NCI-H1694 treated with DMSO at 0.1 percent for 48 hours (cell line): ENCODE data around the gene VPS45.
A peak's percentile ranks its signal among the peaks of the same experiment; 100 is the strongest.

Experiments
- DNase-seq: peaks from one replicate; lab custom pipeline; 2025; lab: John Stamatoyannopoulos, UW

VPS45 gene

GRCh38 chr1:150072959-150073358, 5.4 kb downstream of the VPS45 start:
- DNase-seq = peak; percentile 74

DNA sequence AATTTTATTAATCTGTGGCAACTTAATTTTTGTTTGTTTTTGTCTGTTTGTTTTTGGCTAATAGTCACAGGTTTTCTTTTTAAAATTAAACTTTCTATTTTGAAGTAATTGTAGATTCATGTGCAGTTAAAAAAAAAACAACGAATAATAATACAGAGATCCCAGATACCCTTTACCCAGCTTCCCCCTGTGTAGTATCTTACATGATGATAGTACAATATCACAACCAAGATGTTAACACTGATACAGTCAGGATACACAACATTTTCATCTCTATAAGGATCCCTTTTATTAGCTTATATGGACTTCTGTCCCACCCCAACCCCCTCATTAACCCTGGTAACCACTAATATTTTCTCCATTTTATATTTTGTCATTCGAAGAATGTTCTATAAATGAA, 5.9 kb downstream of the VPS45 start:
- DNase-seq = no peak

GRCh38 chr1:150076066-150076465, 8.5 kb downstream of the VPS45 start:
- no peak for DNase-seq

- no peak for DNase-seq
Observed at GRCh38 chr1:150076985-150077384, 9.4 kb downstream of the VPS45 start.

DNA sequence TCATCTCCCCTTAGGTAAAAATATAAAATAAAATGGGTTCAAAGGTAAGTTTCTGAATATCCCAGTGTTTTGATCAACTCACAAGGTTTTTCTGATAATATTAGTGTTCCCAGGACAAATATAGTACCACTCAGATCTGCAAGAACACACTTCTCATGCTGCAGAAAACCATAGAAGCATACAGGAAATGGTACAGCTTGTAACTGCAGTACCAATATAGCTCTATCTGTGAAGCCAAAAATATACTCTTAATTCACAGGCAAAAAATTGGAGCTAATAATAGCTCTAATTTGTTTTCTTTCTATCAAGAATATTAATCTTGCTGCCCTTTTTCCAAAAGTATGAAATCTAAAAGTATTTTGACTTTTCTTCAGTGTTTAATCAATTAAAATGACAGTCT, 13.2 kb downstream of the VPS45 start:
- no peak for DNase-seq

- no peak for DNase-seq
Observed at GRCh38 chr1:150082494-150082893, 14.9 kb downstream of the VPS45 start.

DNA sequence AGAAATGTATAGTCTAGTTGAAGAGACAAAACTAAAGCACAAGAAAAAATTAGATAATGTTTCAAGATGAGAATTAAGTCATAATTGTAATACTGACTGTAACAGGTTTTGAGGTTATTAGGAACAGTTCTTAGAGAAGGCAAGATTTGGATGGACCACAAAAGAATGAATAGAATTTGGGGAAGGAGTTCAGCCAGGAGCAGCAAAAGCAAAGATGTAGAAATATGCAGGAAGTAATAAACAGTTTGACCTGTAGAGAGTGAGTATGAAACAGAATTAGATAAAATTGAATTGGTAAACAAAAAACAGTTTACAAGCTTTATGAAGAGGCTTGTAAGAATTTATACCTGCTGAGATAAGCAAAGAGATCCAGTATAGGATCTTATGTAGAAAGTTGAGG, 16.3 kb downstream of the VPS45 start:
- DNase-seq = no peak

DNA sequence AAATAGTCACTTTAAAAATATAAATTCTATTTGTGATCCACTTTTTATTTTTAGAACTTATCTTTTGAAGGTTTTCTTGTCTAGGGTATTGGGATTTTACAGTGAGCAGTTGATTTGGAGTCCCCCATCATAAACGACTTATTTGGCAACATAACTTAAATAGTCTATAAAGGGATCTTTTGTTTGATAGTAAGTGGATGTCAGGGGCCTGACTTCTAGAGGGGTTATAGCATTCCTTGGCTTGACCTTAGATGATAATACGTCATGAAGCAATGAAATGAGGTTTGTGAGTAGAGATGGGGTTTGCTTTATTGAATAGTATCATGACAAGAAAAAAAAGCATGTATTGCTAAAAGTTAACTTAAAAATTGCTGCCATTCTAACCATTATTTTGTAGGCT, 17.8 kb downstream of the VPS45 start:
- DNase-seq = no peak

GRCh38 chr1:150087415-150087814, 19.8 kb downstream of the VPS45 start:
- DNase-seq = no peak

DNA sequence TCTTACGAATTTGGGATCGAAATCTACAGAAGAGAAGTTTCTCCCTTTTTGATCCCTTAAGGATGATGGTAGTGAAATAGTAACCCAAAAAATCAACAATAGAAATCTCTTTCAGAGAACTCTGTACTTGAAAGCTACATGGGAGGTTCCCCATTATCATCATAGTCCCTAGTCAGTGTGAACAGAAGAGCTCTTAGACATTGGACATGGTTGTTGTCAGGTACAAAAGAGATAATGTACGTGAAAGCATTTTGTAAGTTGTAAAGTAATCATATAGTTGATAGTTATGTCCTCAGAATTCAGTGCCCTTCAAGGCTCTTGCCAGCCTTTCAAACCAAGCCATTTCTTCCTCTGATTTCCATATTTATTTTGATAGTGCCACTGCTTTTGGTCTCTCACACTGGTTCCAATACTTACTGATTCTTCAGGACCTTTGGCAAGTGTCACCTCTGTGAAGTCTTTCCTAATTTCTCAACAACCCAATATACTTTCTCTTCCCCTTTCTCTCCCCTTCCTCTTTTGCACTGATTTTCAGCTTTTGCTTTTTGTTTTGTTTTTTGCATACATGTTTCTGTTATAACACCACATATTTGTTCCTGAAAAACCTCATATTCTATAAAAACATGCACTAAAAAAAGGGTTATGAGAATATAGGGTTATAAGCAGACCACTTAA, 22.4 kb downstream of the VPS45 start:
- no peak for DNase-seq

DNA sequence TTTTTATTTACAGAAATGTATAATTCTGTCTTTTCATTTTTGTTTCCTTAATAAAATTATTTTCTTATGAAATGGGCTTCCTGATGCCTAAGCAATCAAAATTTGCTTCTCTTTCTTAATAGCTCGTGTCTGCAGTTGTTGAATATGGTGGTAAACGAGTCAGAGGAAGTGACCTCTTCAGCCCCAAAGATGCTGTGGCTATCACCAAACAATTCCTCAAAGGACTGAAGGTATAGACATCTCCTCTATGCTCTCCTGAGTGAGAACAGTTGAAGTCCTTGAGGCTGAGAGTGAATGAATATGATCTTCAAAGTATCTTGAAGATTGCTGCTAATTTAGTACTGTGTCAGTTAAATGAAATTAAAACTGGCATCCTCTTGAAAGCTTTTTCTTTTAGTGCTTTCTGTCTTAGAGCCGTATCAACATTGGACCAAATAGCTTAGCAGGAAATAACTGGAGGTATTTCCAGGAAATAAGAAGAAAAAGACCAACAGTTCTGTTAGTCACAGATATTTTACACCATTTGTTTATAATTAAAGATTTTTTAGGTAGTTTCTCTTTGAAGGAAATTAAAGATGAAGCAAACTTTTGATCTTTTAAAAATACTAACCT, 24.7 kb downstream of the VPS45 start:
- DNase-seq = no peak

GRCh38 chr1:150093805-150094204, 26.2 kb downstream of the VPS45 start:
- DNase-seq = peak; percentile 37

- no peak for DNase-seq
Observed at GRCh38 chr1:150094734-150095265, 27.2 kb downstream of the VPS45 start.

DNA sequence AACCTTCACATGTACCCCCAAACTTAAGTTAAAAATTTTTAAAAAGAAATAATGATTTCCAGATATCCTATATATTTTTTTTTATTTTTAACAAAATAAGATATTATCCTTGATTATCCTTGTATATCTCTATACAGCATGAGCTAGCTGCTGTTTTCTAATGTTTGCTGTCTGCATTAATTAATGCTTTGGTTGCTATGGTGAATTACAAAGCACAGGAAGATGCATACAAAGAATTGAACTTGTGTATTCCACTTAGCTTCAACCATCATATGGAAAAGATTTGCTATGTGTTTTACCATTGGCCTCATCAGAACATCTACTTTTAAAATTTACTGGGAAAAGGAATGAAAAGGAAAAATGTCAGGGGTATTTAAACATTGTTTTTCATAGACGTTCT, 35.4 kb downstream of the VPS45 start:
- DNase-seq = no peak

GRCh38 chr1:150106341-150106740, 38.8 kb downstream of the VPS45 start:
- DNase-seq = no peak

- DNase-seq = no peak
Observed at GRCh38 chr1:150109586-150109985, 42.0 kb downstream of the VPS45 start.

- DNase-seq = no peak
Observed at GRCh38 chr1:150110116-150110515, 42.5 kb downstream of the VPS45 start.

DNA sequence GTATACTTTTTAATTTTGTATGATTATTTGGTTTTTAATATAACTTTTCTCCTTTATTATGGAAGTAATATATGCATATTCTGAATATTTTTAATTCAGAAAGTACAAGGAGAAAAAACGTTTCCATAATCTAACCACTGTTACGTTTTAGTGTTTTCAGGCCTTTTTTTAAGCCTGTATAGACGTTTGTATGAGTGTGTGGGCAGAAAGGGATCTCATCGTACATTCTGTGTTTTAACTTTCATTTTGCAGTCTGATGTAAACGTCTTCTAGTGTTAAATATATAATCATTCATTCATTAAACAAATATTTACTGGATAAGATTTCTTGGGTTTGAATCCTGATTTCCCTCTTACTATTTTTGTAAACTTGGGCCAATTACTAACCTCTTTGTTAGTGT, 44.1 kb downstream of the VPS45 start:
- no peak for DNase-seq

DNA sequence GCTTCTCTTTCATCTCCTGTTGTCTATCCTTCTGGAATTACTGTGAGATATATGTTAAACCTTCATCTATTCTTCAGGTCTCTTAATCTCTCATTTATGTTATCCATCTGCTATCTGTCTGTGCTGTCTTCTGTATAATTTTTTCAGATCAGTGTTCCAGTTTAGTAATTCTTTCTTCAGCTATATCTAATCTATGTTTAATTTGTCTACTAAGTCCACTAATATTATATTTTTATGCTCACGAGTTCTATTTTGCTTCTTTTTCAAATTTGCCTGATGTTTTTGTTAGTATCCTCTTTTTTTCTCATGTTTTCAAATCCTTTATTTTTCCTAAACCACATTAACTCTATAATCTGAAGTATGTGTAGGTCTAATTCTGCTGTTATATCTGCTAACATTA, 47.5 kb downstream of the VPS45 start:
- no peak for DNase-seq

GRCh38 chr1:150118716-150119115, 51.1 kb downstream of the VPS45 start:
- no peak for DNase-seq

GRCh38 chr1:150121236-150121862, 53.8 kb downstream of the VPS45 start:
- no peak for DNase-seq

- no peak for DNase-seq
Observed at GRCh38 chr1:150126811-150127210, 59.2 kb downstream of the VPS45 start.

- DNase-seq = no peak
Observed at GRCh38 chr1:150127464-150127863, 59.9 kb downstream of the VPS45 start.
